Measurements from ENCODE around the gene LILRA6. TPM values are rescaled to one million over a fixed set of nuclear protein-coding genes. Genes with fewer than 3 reads are reported as not detected.
A peak's percentile ranks its signal among the peaks of the same experiment; 100 is the strongest.
"Not testable (repeated sequence)": the region's sequence is repeated elsewhere in the genome, so short reads cannot be mapped to it uniquely, and the experiment has no call there.

Gene LILRA6
- total RNA-seq, 1 donor, result not detected

GRCh38 chr19:54207983-54208783 lies 34.4 kb downstream of the LILRA6 start:
- peaks cover 55% of the 10 kb centered on the region for H3K36me3 ChIP-seq (ENCODE audit: insufficient read depth, low read length)
- H3K4me2 ChIP-seq (ENCODE audit: insufficient read depth, low read length), result peak overlapping the region; percentile 42
- H2AFZ ChIP-seq (ENCODE audit: low read length), result no peak overlapping the region
- peaks cover 68% of the 10 kb centered on the region for H3K4me1 ChIP-seq (ENCODE audit: insufficient read depth, low read length)
- TF ChIP-seq CTCF (IDR thresholded peaks at IDR 0.05; ENCODE audit: extremely low read depth, low read depth, low read length), result no peak
- peaks cover 64% of the 10 kb centered on the region for H3K79me2 ChIP-seq (ENCODE audit: insufficient read depth, low read length)
- H3K27ac ChIP-seq (ENCODE audit: low read depth, low read length), result peak overlapping the region; percentile 87
- peaks cover 83% of the 10 kb centered on the region for H4K20me1 ChIP-seq (ENCODE audit: insufficient read depth, low read length)
- H3K27me3 ChIP-seq (ENCODE audit: insufficient read depth, low read length), result no peaks in the 10 kb centered on the region
- H3K4me3 ChIP-seq (ENCODE audit: insufficient read depth, low read length), result no peak overlapping the region
- no peaks in the 10 kb centered on the region for H3K9me3 ChIP-seq (ENCODE audit: low read depth, low read length)
- peak; percentile 73 for DNase-seq (ENCODE audit: insufficient read length, low spot score, missing footprints)

GRCh38 chr19:54207676-54207982 lies 35.0 kb downstream of the LILRA6 start:
- Histone ChIP-seq H3K79me2 (ENCODE audit: insufficient read depth, low read length) (peaks cover 68% of the 10 kb centered on the region), H2AFZ (ENCODE audit: low read length) (no peak overlapping the region), H3K27ac (ENCODE audit: low read depth, low read length) (peak overlapping the region; percentile 87), H3K9me3 (ENCODE audit: low read depth, low read length) (no peaks in the 10 kb centered on the region), H3K4me2 (ENCODE audit: insufficient read depth, low read length) (peak overlapping the region; percentile 42), H4K20me1 (ENCODE audit: insufficient read depth, low read length) (peaks cover 86% of the 10 kb centered on the region), H3K4me3 (ENCODE audit: insufficient read depth, low read length) (no peak overlapping the region), H3K27me3 (ENCODE audit: insufficient read depth, low read length) (no peaks in the 10 kb centered on the region), H3K4me1 (ENCODE audit: insufficient read depth, low read length) (peaks cover 74% of the 10 kb centered on the region), H3K36me3 (ENCODE audit: insufficient read depth, low read length) (peaks cover 60% of the 10 kb centered on the region)
- DNase-seq (ENCODE audit: insufficient read length, low spot score, missing footprints), result peak; percentile 51
- no peak for TF ChIP-seq CTCF (IDR thresholded peaks at IDR 0.05; ENCODE audit: extremely low read depth, low read depth, low read length)

GRCh38 chr19:54207193-54207592 lies 35.4 kb downstream of the LILRA6 start:
- peaks cover 89% of the 10 kb centered on the region for H4K20me1 ChIP-seq (ENCODE audit: insufficient read depth, low read length)
- H3K4me2 ChIP-seq (ENCODE audit: insufficient read depth, low read length); DNase-seq (ENCODE audit: insufficient read length, low spot score, missing footprints); H3K4me3 ChIP-seq (ENCODE audit: insufficient read depth, low read length); H3K9me3 ChIP-seq (ENCODE audit: low read depth, low read length); H2AFZ ChIP-seq (ENCODE audit: low read length); H3K27me3 ChIP-seq (ENCODE audit: insufficient read depth, low read length): not testable (repeated sequence)
- peaks cover 72% of the 10 kb centered on the region for H3K79me2 ChIP-seq (ENCODE audit: insufficient read depth, low read length)
- H3K27ac ChIP-seq (ENCODE audit: low read depth, low read length), result peak overlapping the region; percentile 87
- peaks cover 65% of the 10 kb centered on the region for H3K36me3 ChIP-seq (ENCODE audit: insufficient read depth, low read length)
- H3K4me1 ChIP-seq (ENCODE audit: insufficient read depth, low read length), result peaks cover 78% of the 10 kb centered on the region

- DNase-seq (ENCODE audit: insufficient read length, low spot score, missing footprints), result no peak
- no peak overlapping the region for H2AFZ ChIP-seq (ENCODE audit: low read length)
- no peak overlapping the region for H3K27ac ChIP-seq (ENCODE audit: low read depth, low read length)
- peaks cover 76% of the 10 kb centered on the region for H3K79me2 ChIP-seq (ENCODE audit: insufficient read depth, low read length)
- no peaks in the 10 kb centered on the region for H3K27me3 ChIP-seq (ENCODE audit: insufficient read depth, low read length)
- no peak overlapping the region for H3K4me2 ChIP-seq (ENCODE audit: insufficient read depth, low read length)
- H3K9me3 ChIP-seq (ENCODE audit: low read depth, low read length), result no peaks in the 10 kb centered on the region
- peaks cover 69% of the 10 kb centered on the region for H3K36me3 ChIP-seq (ENCODE audit: insufficient read depth, low read length)
- TF ChIP-seq CTCF (IDR thresholded peaks at IDR 0.05; ENCODE audit: extremely low read depth, low read depth, low read length), result no peak
- no peak overlapping the region for H3K4me3 ChIP-seq (ENCODE audit: insufficient read depth, low read length)
- H3K4me1 ChIP-seq (ENCODE audit: insufficient read depth, low read length), result peaks cover 82% of the 10 kb centered on the region
- peaks cover 93% of the 10 kb centered on the region for H4K20me1 ChIP-seq (ENCODE audit: insufficient read depth, low read length)
These were observed 35.8 kb downstream of the LILRA6 start for GRCh38 chr19:54206831-54207177.

Data from osteoblast (primary cell).